Cortex of kidney (tissue), 1 donor: ENCODE results near the gene PARD6B.
"Not testable (repeated sequence)": the region's sequence is repeated elsewhere in the genome, so short reads cannot be mapped to it uniquely, and the experiment has no call there.

Source experiments
- DNase-seq: peaks from one replicate; lab custom pipeline; 2025; lab: John Stamatoyannopoulos, UW

PARD6B gene

GRCh38 chr20:50746138-50746940 is 15.0 kb downstream of the PARD6B start:
- DNase-seq = no peak

- DNase-seq = no peak
Observed at GRCh38 chr20:50747275-50747674, 15.9 kb downstream of the PARD6B start.

- DNase-seq = no peak
Observed at GRCh38 chr20:50750145-50750671, 18.8 kb downstream of the PARD6B start.

GRCh38 chr20:50753152-50753551 is 21.8 kb downstream of the PARD6B start:
- no peak for DNase-seq

GRCh38 chr20:50754420-50754819 is 23.0 kb downstream of the PARD6B start:
- DNase-seq = no peak

- no peak for DNase-seq
Observed at GRCh38 chr20:50756447-50756846, 25.1 kb downstream of the PARD6B start.

- DNase-seq = no peak
Observed at GRCh38 chr20:50758469-50758868, 27.1 kb downstream of the PARD6B start.

- no peak for DNase-seq
Observed at GRCh38 chr20:50758992-50759391, 27.6 kb downstream of the PARD6B start.

GRCh38 chr20:50759678-50760077 is 28.3 kb downstream of the PARD6B start:
- DNase-seq = no peak

GRCh38 chr20:50762045-50762422 is 30.7 kb downstream of the PARD6B start:
- no peak for DNase-seq

- no peak for DNase-seq
Observed at GRCh38 chr20:50762435-50763220, 31.2 kb downstream of the PARD6B start.

GRCh38 chr20:50763550-50764458 is 32.4 kb downstream of the PARD6B start:
- not testable (repeated sequence) for DNase-seq

GRCh38 chr20:50765251-50765650 is 33.9 kb downstream of the PARD6B start:
- DNase-seq = not testable (repeated sequence)

- no peak for DNase-seq
Observed at GRCh38 chr20:50765674-50766073, 34.3 kb downstream of the PARD6B start.

- DNase-seq = not testable (repeated sequence)
Observed at GRCh38 chr20:50766955-50767809, 35.8 kb downstream of the PARD6B start.

GRCh38 chr20:50768991-50769390 is 37.6 kb downstream of the PARD6B start:
- DNase-seq = not testable (repeated sequence)

GRCh38 chr20:50769551-50770085 is 38.2 kb downstream of the PARD6B start:
- DNase-seq = not testable (repeated sequence)

- DNase-seq = not testable (repeated sequence)
Observed at GRCh38 chr20:50771419-50772080, 40.2 kb downstream of the PARD6B start.

- DNase-seq = no peak
Observed at GRCh38 chr20:50772420-50773185, 41.2 kb downstream of the PARD6B start.
